Measurements from ENCODE around the gene CYP2U1.
A peak's percentile ranks its signal among the peaks of the same experiment; 100 is the strongest.
"Not testable (repeated sequence)": the region's sequence is repeated elsewhere in the genome, so short reads cannot be mapped to it uniquely, and the experiment has no call there.

CYP2U1 gene

GRCh38 chr4:107915220-107915619 lies 16.1 kb upstream of the CYP2U1 start:
- DNase-seq (ENCODE audit: insufficient read length, low spot score) = no peak
- FAIRE-seq = no peak
- TF ChIP-seq PAX5 (IDR thresholded peaks at IDR 0.05; ENCODE audit: insufficient read depth, low read length, severe bottlenecking) (no peak), POLR2A (IDR thresholded peaks at IDR 0.05; ENCODE audit: low read depth, low read length) (no peak), POU2F2 (IDR thresholded peaks at IDR 0.05; ENCODE audit: low read depth, low read length) (no peak), TAF1 (IDR thresholded peaks at IDR 0.05; ENCODE audit: low read depth, low read length) (no peak), POLR2AphosphoS5 (IDR thresholded peaks at IDR 0.05; ENCODE audit: low read depth, low read length) (no peak), SPI1 (IDR thresholded peaks at IDR 0.05; ENCODE audit: low read depth, low read length) (no peak)

- DNase-seq (ENCODE audit: insufficient read length, low spot score) (no peak), FAIRE-seq (no peak)
- TF ChIP-seq POU2F2 (IDR thresholded peaks at IDR 0.05; ENCODE audit: low read depth, low read length) (no peak), POLR2AphosphoS5 (IDR thresholded peaks at IDR 0.05; ENCODE audit: low read depth, low read length) (no peak), SPI1 (IDR thresholded peaks at IDR 0.05; ENCODE audit: low read depth, low read length) (no peak)
Observed at GRCh38 chr4:107916623-107917022, 14.7 kb upstream of the CYP2U1 start.

- no peak for TF ChIP-seq TAF1 (IDR thresholded peaks at IDR 0.05; ENCODE audit: low read depth, low read length)
- DNase-seq (ENCODE audit: insufficient read length, low spot score) (no peak), FAIRE-seq (no peak)
Observed at GRCh38 chr4:107917500-107917899, 13.8 kb upstream of the CYP2U1 start.

- TF ChIP-seq POU2F2 (IDR thresholded peaks at IDR 0.05; ENCODE audit: low read depth, low read length) (no peak), TAF1 (IDR thresholded peaks at IDR 0.05; ENCODE audit: low read depth, low read length) (no peak)
- DNase-seq (ENCODE audit: insufficient read length, low spot score) (no peak), FAIRE-seq (no peak)
Observed at GRCh38 chr4:107922486-107923473, 8.6 kb upstream of the CYP2U1 start.

GRCh38 chr4:107925713-107926112 lies 5.6 kb upstream of the CYP2U1 start:
- DNase-seq (ENCODE audit: insufficient read length, low spot score); FAIRE-seq: not testable (repeated sequence)

- not testable (repeated sequence) for FAIRE-seq; DNase-seq (ENCODE audit: insufficient read length, low spot score)
Observed at GRCh38 chr4:107926875-107927274, 4.5 kb upstream of the CYP2U1 start.

GRCh38 chr4:107931775-107932321 lies 499 bp downstream of the CYP2U1 start:
- no peak for DNase-seq (ENCODE audit: insufficient read length, low spot score)
- peak; percentile 20 for FAIRE-seq
- TF ChIP-seq SPI1 (IDR thresholded peaks at IDR 0.05; ENCODE audit: low read depth, low read length) (0 out of 2 replicates have a peak, but pooled peaks have one; percentile 3), TAF1 (IDR thresholded peaks at IDR 0.05; ENCODE audit: low read depth, low read length) (no peak)

- TF ChIP-seq SPI1 (IDR thresholded peaks at IDR 0.05; ENCODE audit: low read depth, low read length) (no peak), POLR2A (IDR thresholded peaks at IDR 0.05; ENCODE audit: low read depth, low read length) (no peak), TAF1 (IDR thresholded peaks at IDR 0.05; ENCODE audit: low read depth, low read length) (no peak), PAX5 (IDR thresholded peaks at IDR 0.05; ENCODE audit: insufficient read depth, low read length, severe bottlenecking) (no peak), POLR2AphosphoS5 (IDR thresholded peaks at IDR 0.05; ENCODE audit: low read depth, low read length) (no peak), POU2F2 (IDR thresholded peaks at IDR 0.05; ENCODE audit: low read depth, low read length) (no peak)
- DNase-seq (ENCODE audit: insufficient read length, low spot score) (no peak), FAIRE-seq (no peak)
Observed at GRCh38 chr4:107935246-107935645, 3.9 kb downstream of the CYP2U1 start.

- FAIRE-seq (no peak), DNase-seq (ENCODE audit: insufficient read length, low spot score) (no peak)
Observed at GRCh38 chr4:107937040-107937439, 5.7 kb downstream of the CYP2U1 start.

GRCh38 chr4:107939307-107939706 lies 8.0 kb downstream of the CYP2U1 start:
- DNase-seq (ENCODE audit: insufficient read length, low spot score) (no peak), FAIRE-seq (peak; percentile 16)
- no peak for TF ChIP-seq TAF1 (IDR thresholded peaks at IDR 0.05; ENCODE audit: low read depth, low read length)
- no peak for TF ChIP-seq PAX5 (IDR thresholded peaks at IDR 0.05; ENCODE audit: insufficient read depth, low read length, severe bottlenecking)
- no peak for TF ChIP-seq SPI1 (IDR thresholded peaks at IDR 0.05; ENCODE audit: low read depth, low read length)
- no peak for TF ChIP-seq POLR2AphosphoS5 (IDR thresholded peaks at IDR 0.05; ENCODE audit: low read depth, low read length)
- TF ChIP-seq POLR2A (IDR thresholded peaks at IDR 0.05; ENCODE audit: low read depth, low read length) = no peak
- no peak for TF ChIP-seq POU2F2 (IDR thresholded peaks at IDR 0.05; ENCODE audit: low read depth, low read length)

More at GRCh38 chr4:107937040-107937439, 5.7 kb downstream of the CYP2U1 start:
- TF ChIP-seq SPI1 (IDR thresholded peaks at IDR 0.05; ENCODE audit: low read depth, low read length) = no peak
- no peak for TF ChIP-seq POLR2A (IDR thresholded peaks at IDR 0.05; ENCODE audit: low read depth, low read length)
- TF ChIP-seq PAX5 (IDR thresholded peaks at IDR 0.05; ENCODE audit: insufficient read depth, low read length, severe bottlenecking) = no peak
- no peak for TF ChIP-seq POU2F2 (IDR thresholded peaks at IDR 0.05; ENCODE audit: low read depth, low read length)
- TF ChIP-seq TAF1 (IDR thresholded peaks at IDR 0.05; ENCODE audit: low read depth, low read length) = no peak
- no peak for TF ChIP-seq POLR2AphosphoS5 (IDR thresholded peaks at IDR 0.05; ENCODE audit: low read depth, low read length)

GRCh38 chr4:107945809-107946208 lies 14.5 kb downstream of the CYP2U1 start:
- FAIRE-seq = no peak
- TF ChIP-seq TAF1 (IDR thresholded peaks at IDR 0.05; ENCODE audit: low read depth, low read length) (no peak), PAX5 (IDR thresholded peaks at IDR 0.05; ENCODE audit: insufficient read depth, low read length, severe bottlenecking) (no peak)
- no peak for DNase-seq (ENCODE audit: insufficient read length, low spot score)

Measured in GM12891 (cell line).